Lower leg skin (tissue), 3 donors: ENCODE data around the gene BIRC3.

Experiments used
- POLR2A ChIP-seq, 2 donors: fragments of 450-650 bp; IDR thresholded peaks; one replicate each; pipeline ENCODE4 v1.6.1; 2016 to 2017; ENCODE audit warnings: antibody characterized with exemption in 2 of 2, mild to moderate bottlenecking in 1 of 2, moderate library complexity in 1 of 2
- TF ChIP-seq, protein P1 (sequence below), 3 donors: fragments of 450-650 bp; IDR thresholded peaks; one replicate each; pipeline ENCODE4 v1.5.1; 2016; ENCODE audit warnings: antibody characterized with exemption in 3 of 3, mild to moderate bottlenecking in 3 of 3, moderate library complexity in 2 of 3

- TF ChIP-seq, protein P1, sequence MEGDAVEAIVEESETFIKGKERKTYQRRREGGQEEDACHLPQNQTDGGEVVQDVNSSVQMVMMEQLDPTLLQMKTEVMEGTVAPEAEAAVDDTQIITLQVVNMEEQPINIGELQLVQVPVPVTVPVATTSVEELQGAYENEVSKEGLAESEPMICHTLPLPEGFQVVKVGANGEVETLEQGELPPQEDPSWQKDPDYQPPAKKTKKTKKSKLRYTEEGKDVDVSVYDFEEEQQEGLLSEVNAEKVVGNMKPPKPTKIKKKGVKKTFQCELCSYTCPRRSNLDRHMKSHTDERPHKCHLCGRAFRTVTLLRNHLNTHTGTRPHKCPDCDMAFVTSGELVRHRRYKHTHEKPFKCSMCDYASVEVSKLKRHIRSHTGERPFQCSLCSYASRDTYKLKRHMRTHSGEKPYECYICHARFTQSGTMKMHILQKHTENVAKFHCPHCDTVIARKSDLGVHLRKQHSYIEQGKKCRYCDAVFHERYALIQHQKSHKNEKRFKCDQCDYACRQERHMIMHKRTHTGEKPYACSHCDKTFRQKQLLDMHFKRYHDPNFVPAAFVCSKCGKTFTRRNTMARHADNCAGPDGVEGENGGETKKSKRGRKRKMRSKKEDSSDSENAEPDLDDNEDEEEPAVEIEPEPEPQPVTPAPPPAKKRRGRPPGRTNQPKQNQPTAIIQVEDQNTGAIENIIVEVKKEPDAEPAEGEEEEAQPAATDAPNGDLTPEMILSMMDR (IDR thresholded peaks at IDR 0.05) = no peak
- TF ChIP-seq POLR2A (IDR thresholded peaks at IDR 0.05) = no peak
Observed at GRCh38 chr11:102317099-102317767, at the start of gene BIRC3.
